Glutamatergic neuron (in vitro differentiated cells): Measurements from ENCODE around the gene MARK4. TPM values are rescaled to one million over a fixed set of nuclear protein-coding genes. Genes with fewer than 3 reads are reported as not detected.
"Not testable (repeated sequence)": the region's sequence is repeated elsewhere in the genome, so short reads cannot be mapped to it uniquely, and the experiment has no call there.

Experiments used
- DNase-seq: peaks from one replicate; pipeline ENCODE4 v3.0.0; 2022
- H3K27ac Mint-ChIP-seq: one replicate; pipeline ENCODE4 v1.8.0; 2020; ENCODE audit warnings: mild to moderate bottlenecking, mixed read lengths, inconsistent platforms; ENCODE audit not compliant: unreplicated experiment
- H3K27me3 Mint-ChIP-seq: one replicate; pipeline ENCODE4 v1.8.0; 2020; ENCODE audit warnings: mild to moderate bottlenecking, moderate library complexity, mixed read lengths, inconsistent platforms; ENCODE audit not compliant: unreplicated experiment
- H3K36me3 Mint-ChIP-seq: one replicate; pipeline ENCODE4 v1.8.0; 2020; ENCODE audit warnings: mild to moderate bottlenecking, mixed read lengths, inconsistent platforms; ENCODE audit not compliant: unreplicated experiment
- H3K4me1 Mint-ChIP-seq: one replicate; pipeline ENCODE4 v1.8.0; 2020; ENCODE audit warnings: mild to moderate bottlenecking, low read depth, mixed read lengths, inconsistent platforms; ENCODE audit not compliant: unreplicated experiment
- H3K4me3 Mint-ChIP-seq: one replicate; pipeline ENCODE4 v1.8.0; 2020; ENCODE audit warnings: mild to moderate bottlenecking, mixed read lengths, inconsistent platforms; ENCODE audit not compliant: unreplicated experiment
- H3K9me3 Mint-ChIP-seq: one replicate; pipeline ENCODE4 v1.8.0; 2020; ENCODE audit warnings: mild to moderate bottlenecking, moderate library complexity, mixed read lengths, inconsistent platforms; ENCODE audit not compliant: unreplicated experiment
- total RNA-seq: library from RNA; stranded (reverse); fragmentation: NEBNext Ultra II Directional; extraction: Animal tissue kit (Norgen Biotek cat#: 25700); gene quantifications from one replicate; pipeline ENCODE4 v1.2.1, GENCODE V29; 2021; ENCODE audit not compliant: unreplicated experiment
- TF ChIP-seq, protein P1 (sequence below): fragments of 200-600 bp; sonication (generic); IDR thresholded peaks from one replicate; pipeline ENCODE4 v1.5.0; 2021; ENCODE audit not compliant: partially characterized antibody, unreplicated experiment

Gene MARK4
- total RNA-seq, 1 donor from 2014 or later, result 110 TPM

DNA sequence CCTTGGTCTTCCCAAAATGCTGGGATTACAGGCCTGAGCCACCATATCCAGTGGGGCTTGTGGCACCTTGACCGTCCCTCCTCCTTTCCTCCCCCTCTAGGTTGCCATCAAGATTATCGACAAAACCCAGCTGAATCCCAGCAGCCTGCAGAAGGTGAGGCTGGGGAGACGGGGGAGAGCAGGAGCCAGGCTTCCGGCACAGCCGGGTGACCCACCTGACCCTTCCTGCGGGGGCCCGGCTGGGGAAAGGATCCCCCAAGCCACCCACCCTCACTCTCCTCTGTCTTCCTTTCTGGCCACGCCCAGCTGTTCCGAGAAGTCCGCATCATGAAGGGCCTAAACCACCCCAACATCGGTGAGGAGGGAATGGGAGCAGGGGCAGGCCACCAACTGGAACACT is 11.9 kb downstream of the MARK4 start:
- Mint-ChIP-seq H3K36me3 (peaks cover 7% of the 10 kb centered on the region), H3K27ac (no peak overlapping the region), H3K27me3 (peaks cover 7% of the 10 kb centered on the region), H3K4me3 (no peak overlapping the region), H3K9me3 (peaks cover 7% of the 10 kb centered on the region), H3K4me1 (no peaks in the 10 kb centered on the region)
- DNase-seq, result no peak
- TF ChIP-seq, protein P1, sequence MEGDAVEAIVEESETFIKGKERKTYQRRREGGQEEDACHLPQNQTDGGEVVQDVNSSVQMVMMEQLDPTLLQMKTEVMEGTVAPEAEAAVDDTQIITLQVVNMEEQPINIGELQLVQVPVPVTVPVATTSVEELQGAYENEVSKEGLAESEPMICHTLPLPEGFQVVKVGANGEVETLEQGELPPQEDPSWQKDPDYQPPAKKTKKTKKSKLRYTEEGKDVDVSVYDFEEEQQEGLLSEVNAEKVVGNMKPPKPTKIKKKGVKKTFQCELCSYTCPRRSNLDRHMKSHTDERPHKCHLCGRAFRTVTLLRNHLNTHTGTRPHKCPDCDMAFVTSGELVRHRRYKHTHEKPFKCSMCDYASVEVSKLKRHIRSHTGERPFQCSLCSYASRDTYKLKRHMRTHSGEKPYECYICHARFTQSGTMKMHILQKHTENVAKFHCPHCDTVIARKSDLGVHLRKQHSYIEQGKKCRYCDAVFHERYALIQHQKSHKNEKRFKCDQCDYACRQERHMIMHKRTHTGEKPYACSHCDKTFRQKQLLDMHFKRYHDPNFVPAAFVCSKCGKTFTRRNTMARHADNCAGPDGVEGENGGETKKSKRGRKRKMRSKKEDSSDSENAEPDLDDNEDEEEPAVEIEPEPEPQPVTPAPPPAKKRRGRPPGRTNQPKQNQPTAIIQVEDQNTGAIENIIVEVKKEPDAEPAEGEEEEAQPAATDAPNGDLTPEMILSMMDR, result no peak

DNA sequence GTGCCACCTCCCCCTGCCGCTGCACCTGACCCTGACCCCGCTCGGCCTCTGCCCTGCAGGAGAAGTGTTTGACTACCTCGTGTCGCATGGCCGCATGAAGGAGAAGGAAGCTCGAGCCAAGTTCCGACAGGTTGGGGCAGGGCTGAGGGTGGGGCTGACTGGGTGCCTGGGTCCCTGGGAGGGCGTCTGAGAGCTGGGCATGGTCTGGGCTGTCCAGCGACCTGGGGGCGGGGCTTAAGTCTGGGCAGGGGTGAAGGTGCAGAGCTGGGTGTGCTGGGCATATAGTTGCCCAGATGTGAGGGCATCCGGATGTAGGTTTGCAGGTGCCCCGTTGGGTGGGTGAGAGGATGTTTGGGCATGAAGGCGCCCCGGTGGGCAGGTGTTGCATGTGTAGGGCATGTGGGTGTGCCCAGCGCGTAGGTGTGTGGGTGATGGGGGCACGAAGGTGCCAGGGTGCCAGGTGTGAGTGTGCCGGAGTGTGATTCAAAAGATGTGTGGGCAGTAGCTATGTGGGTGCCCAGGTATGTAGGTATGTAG is 13.8 kb downstream of the MARK4 start:
- Mint-ChIP-seq H3K36me3 (peaks cover 7% of the 10 kb centered on the region), H3K4me3 (no peak overlapping the region), H3K9me3 (peaks cover 5% of the 10 kb centered on the region), H3K27me3 (peaks cover 7% of the 10 kb centered on the region), H3K27ac (no peak overlapping the region), H3K4me1 (no peaks in the 10 kb centered on the region)
- TF ChIP-seq, protein P1, result no peak
- no peak for DNase-seq

DNA sequence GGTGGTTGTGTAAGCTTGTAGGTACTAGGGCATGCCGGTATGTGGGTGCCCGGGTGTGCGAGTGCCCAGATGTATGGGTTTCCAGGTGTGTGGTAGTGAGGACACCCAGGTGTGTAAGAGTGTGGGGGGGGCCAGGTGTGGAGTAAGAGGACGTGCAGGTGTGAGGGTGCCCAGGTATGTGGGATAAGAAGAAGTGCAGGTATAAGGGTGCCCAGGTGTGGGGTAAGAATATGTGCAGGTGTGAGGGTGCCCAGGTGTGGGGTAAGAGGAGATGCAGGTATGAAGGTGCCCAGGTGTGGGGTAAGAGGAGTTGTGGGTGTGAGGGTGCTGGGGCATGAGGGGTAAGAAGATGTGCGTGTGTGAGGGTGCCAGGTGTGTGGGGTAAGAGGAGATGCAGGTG is 14.3 kb downstream of the MARK4 start:
- Mint-ChIP-seq H3K9me3 (peaks cover 5% of the 10 kb centered on the region), H3K4me3 (no peak overlapping the region), H3K27me3 (peaks cover 7% of the 10 kb centered on the region), H3K27ac (no peak overlapping the region), H3K36me3 (peaks cover 7% of the 10 kb centered on the region), H3K4me1 (no peaks in the 10 kb centered on the region)
- TF ChIP-seq, protein P1, result no peak
- no peak for DNase-seq

GRCh38 chr19:45267296-45267695 is 16.2 kb downstream of the MARK4 start:
- H3K4me3 Mint-ChIP-seq, result no peak overlapping the region
- H3K27ac Mint-ChIP-seq, result no peak overlapping the region
- peaks cover 5% of the 10 kb centered on the region for H3K9me3 Mint-ChIP-seq
- H3K36me3 Mint-ChIP-seq, result no peaks in the 10 kb centered on the region
- DNase-seq, result no peak
- H3K27me3 Mint-ChIP-seq, result peaks cover 7% of the 10 kb centered on the region
- TF ChIP-seq, protein P1, result no peak
- H3K4me1 Mint-ChIP-seq, result peaks cover 3% of the 10 kb centered on the region

DNA sequence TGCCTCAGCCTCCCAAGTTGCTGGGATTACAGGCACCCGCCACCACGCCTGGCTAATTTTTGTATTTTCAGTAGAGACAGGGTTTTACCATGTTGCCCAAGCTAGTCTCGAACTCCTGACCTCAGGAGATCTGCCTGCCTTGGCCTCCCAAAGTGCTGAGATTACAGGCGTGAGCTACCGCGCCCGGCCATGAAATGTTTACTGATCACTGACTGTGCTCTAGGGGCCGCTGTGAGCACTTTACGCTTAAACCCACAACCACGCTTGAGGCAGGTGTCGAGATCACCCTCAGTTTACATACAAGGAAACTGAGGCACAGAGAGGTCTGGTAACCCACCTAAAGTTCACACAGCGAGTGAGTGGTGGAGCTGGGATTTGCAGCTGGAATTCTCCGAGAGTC is 18.9 kb downstream of the MARK4 start:
- peaks cover 15% of the 10 kb centered on the region for H3K4me1 Mint-ChIP-seq

More for the DNA sequence above, 18.9 kb downstream of the MARK4 start:
- H3K27me3 Mint-ChIP-seq, H3K9me3 Mint-ChIP-seq, H3K36me3 Mint-ChIP-seq, H3K27ac Mint-ChIP-seq, H3K4me3 Mint-ChIP-seq, DNase-seq: not testable (repeated sequence)
